Stimulated activated CD8-positive, alpha-beta memory T cell treated with anti-CD3 and anti-CD28 coated beads, Interleukin-12 subunit alpha, Interleukin-12 subunit beta, amount 100 ng/mL, for 1 hour (primary cell): Measurements from ENCODE around the gene P3H2.
"Not testable (repeated sequence)": the region's sequence is repeated elsewhere in the genome, so short reads cannot be mapped to it uniquely, and the experiment has no call there.

Source experiments
- DNase-seq: peaks from one replicate; pipeline ENCODE4 v3.0.0-alpha.2; 2020; ENCODE audit warnings: low read depth

P3H2 gene, protein sequence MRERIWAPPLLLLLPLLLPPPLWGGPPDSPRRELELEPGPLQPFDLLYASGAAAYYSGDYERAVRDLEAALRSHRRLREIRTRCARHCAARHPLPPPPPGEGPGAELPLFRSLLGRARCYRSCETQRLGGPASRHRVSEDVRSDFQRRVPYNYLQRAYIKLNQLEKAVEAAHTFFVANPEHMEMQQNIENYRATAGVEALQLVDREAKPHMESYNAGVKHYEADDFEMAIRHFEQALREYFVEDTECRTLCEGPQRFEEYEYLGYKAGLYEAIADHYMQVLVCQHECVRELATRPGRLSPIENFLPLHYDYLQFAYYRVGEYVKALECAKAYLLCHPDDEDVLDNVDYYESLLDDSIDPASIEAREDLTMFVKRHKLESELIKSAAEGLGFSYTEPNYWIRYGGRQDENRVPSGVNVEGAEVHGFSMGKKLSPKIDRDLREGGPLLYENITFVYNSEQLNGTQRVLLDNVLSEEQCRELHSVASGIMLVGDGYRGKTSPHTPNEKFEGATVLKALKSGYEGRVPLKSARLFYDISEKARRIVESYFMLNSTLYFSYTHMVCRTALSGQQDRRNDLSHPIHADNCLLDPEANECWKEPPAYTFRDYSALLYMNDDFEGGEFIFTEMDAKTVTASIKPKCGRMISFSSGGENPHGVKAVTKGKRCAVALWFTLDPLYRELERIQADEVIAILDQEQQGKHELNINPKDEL

GRCh38 chr3:190120269-190121060, at the start of gene P3H2:
P3H2 (minus strand) TSS chr3:190120897; CDS start chr3:190120731, 166 bp downstream.
- DNase-seq, result no peak

GRCh38 chr3:190169877-190170276, 49.2 kb upstream of the P3H2 start:
- DNase-seq, result no peak

DNA sequence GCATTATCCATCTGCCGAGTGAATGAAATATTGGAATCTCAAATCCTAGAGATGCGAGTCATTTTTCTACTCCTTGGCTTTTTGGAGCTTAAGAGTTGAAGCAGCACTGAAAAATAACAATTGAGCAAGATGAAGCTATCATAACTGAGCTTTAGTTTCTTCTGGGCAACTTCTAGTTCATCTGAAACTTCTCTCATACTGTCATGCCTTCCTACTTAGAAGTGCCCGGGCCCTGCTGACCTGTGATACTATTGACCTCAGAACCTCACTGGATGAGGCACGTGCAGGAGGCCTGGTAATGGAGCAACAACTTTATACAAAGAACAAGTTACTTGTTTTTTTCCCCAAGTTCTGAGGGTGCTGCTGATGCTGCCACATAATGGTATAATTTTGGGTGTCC, 48.5 kb upstream of the P3H2 start:
- DNase-seq, result no peak

DNA sequence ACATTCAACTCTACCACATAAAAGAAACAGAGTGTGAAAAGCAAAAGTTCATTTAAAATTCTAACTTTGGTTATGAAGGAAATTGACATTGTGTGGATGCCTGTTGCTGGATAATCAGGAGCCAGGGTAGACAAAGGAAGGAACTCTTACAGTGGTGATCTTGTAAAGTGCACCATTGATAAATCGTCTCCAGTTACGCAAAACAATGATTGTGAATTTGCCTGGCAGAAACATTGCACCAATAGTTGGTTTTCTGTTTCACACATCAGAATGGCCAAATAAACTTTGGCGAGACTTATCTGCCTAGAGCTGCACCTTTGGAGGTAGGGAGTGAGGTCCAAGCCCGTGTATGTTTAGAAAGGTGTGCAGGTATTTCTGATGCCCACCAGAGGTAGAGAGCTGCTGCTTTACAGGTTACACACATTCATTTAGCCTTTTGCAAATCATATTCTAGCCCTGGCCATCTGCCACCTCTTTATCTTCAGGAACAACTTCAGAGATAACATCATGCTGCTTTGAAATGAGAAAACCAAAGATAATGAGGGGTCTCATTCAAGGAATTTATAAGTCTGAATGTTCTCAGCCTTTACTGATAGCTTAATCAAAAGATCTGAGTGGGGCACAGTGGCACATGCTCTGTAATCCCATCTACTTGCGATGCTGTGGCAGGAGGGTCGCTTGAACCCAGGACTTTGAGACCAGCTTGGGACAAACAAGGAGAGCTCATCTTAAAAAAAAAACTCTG, 47.4 kb upstream of the P3H2 start:
- DNase-seq, result no peak

DNA sequence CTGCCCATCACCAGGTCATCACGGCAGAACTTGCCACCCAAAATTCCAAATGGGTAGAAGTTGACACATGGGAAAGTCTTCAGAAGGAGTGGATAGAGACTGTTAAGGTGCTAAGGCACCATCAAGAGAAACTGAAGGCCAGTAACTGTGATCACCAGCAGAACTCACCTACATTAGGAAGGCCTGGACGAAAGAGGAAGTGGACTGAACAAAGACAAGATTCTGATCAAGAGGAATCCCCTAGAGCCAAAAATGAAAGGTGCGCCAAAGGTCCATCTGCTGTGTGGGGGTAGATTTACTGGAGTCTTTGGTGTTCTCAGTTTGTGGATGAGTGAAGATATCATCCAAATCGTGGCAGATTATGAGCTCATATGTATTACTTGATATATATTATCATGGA, 46.3 kb upstream of the P3H2 start:
- DNase-seq, result no peak

DNA sequence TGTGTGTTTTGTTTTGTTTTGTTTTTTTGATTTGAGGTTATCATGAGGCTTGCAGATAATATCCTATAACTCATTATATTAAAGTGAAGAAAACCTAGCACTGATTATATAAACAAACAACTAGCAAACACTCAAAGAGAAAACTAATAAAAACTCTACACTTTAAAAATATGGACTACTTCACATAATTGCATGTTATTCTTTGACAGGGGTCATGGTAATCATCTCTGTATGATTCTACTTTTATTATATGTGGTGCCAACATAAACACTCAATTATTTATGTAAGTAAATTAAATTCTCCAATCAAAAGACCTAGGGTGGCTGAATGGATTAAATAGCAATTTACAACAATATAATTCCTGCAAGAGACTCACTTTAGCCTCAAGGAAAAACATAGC, 44.6 kb upstream of the P3H2 start:
- DNase-seq, result no peak

DNA sequence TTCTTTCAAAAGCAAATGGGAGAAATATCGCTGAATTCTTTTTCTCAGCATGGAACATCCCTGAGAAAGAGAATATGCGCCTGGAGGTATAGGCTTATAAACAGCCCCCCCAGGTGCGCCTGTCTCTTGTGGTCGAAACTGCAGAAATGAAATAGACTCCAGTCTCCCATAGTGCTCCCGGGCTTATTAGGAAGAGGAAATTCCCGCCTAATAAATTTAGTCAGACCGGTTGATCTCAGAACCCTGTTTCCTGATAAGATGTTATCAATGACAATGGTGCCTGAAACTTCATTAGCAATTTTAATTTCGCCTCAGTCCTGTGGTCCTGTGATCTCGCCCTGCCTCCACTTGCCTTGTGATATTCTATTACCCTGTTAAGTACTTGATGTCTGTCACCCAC, 41.3 kb upstream of the P3H2 start:
- DNase-seq, result not testable (repeated sequence)

DNA sequence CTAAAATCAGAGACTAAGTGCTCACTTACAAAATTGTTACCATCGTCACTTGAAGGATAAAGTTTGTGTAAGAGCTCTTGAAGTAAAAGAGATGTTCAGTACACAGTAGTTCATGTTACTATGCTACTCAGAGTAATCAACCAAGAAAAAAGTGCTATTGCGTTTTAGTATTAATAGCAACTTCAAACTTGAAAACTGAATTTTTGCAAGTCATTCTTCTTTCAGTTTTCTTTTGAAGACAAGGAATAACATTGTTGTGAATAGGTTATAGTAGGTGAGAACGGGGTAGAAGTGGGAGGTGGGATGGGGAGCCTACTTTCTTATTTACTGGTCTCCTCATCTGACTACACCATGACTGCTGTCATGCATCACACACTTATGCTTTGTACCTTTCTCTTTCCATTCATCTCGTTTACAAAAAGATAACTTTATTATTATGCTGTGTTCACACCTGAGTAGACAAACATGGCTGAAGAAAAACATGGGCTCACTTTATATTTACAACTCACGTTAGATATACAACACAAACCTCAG, 39.3 kb upstream of the P3H2 start:
- DNase-seq, result no peak

GRCh38 chr3:190158261-190158660, 37.6 kb upstream of the P3H2 start:
- DNase-seq, result no peak

DNA sequence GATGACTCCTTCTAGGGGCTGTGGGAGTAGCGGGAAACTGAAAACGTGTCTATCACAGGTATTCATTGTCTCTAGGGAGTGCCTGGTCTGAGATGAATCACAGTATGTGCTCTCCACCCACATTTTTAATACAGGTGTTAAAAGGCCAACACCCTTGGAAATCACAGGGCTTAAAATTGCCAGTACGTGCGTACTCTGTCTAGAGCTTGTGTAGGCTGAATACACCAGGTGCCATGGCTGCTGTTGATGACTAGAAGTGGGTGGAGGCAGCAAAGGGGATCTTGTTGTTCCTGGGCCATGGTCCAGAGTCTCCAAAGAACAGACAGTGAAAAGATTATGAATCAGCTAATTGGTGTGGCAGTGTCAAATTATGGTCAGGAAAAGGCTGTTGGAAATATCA, 35.1 kb upstream of the P3H2 start:
- DNase-seq, result no peak

- DNase-seq, result no peak
Observed at GRCh38 chr3:190150681-190151080, 30.0 kb upstream of the P3H2 start.

DNA sequence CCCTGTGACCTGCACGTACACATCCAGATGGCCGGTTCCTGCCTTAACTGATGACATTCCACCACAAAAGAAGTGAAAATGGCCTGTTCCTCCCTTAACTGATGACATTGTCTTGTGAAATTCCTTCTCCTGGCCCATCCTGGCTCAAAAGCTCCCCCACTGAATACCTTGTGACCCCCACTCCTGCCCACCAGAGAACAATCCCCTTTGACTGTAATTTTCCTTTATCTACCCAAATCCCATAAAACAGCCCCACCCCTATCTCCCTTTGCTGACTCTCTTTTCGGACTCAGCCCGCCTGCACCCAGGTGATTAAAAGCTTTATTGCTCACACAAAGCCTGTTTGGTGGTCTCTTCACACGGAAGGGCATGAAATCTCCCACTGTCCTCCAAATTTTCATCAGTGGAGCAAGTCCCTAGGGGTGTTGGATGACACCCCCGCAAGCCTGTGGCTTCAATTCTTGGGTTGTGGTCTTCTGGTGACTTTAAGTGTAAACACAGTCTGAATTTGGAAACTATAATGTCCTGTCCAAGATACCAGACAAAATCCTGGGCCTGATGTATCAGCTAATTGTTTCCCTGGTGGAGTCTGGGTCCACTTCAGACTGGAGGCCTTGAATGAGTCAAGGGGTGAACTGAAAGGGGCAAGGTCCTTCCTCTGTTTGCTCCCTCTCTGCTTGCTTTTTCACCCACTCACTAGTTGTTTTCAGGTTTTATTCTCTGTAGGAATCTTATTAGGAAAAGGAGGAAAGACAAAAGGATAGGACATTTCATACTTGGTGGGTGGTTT, 29.3 kb upstream of the P3H2 start:
- not testable (repeated sequence) for DNase-seq

GRCh38 chr3:190144793-190145192, 24.1 kb upstream of the P3H2 start:
- not testable (repeated sequence) for DNase-seq

GRCh38 chr3:190142041-190142440, 21.3 kb upstream of the P3H2 start:
- DNase-seq, result no peak

DNA sequence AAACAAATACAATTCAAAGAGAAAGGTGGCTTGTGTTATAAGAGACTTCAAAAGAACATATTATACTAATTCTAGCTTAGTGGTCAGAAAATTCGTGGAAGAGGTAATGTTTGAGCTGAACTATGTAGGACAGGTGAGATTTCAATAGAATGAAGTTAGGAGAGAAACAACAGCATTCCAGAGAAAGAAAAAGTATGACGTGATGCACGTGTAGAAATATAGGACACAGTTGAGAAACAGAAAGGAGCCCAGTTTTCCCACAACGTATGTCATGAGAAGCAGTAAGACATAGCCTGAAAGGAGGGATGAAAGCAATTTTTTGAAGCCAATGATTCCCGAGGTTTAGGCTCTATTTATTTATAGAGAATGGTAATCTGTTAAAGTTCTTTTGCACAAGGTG, 18.7 kb upstream of the P3H2 start:
- DNase-seq, result no peak

DNA sequence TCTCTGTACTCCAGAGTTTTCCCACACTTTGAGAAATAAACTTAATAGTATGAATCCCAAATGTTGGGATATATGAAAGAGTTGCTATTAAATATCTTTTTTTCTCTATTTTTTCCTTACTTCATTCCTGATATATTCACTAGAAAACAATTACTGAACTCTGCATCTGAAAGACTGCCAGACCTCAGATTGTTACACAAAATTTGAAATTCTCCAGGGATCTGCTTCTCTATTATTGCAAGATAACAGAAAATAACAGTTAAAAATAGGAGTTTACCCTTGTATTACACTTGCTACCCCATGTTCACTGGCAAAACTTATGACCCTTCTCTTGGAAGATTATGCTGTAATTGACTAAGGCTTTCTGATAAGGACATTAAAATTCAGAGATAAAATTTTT, 11.7 kb upstream of the P3H2 start:
- DNase-seq, result no peak

DNA sequence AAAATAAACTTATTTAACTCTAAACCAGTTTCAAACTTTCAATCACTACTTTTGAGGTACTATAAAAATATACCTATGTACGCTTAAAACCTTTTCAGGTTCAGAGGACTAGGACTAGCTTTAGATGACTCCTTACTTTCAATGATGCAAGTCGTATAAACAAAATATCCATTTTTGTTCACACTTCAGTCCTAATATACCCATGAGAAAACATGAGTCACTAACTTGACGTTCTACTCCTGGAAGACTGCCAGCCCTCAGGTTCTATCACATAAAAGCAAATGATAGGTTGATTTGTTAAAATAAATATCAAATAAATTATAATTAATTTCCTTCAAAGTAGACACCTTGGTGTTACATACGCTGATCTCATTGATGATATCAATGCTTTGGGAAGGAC, 10.6 kb upstream of the P3H2 start:
- DNase-seq, result no peak

DNA sequence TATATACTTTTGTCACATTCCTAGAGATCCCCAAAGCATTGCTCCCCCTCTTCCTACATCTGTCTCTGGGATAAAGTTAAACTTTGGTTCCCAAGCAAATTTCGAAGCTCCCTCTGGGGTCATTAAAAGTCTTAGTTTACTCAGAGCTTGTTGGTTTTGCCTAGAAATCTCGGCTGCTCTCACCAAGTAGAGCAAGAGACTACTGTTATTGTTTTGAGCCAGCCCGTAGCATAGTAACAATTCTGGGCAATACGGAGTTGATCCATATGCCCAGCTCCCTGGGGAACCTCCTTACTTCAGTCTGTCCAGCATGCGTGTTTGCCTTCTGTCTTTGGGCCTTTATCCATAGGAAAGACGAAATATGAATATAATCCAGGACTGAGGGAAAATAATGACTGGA, 10.0 kb upstream of the P3H2 start:
- DNase-seq, result no peak

DNA sequence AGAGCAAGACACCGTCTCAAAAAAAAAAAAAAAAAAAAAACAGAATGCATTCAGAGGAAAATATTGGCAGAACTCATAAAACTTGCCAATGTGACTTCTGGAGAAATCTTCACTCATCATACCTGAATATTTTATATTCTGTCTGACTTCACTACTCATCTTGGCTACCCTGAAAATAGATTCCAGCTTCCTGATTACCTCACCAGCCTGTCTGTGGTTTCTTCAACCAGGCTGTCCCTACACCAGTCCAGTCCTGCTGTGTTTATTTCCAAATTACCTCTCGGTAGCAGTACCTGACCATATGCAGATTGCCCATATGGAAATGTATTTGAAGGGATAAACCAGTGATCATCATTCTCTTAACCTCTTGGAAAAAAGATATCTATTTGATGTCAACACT, 9.3 kb upstream of the P3H2 start:
- no peak for DNase-seq

- DNase-seq, result no peak
Observed at GRCh38 chr3:190127797-190128196, 7.1 kb upstream of the P3H2 start.

DNA sequence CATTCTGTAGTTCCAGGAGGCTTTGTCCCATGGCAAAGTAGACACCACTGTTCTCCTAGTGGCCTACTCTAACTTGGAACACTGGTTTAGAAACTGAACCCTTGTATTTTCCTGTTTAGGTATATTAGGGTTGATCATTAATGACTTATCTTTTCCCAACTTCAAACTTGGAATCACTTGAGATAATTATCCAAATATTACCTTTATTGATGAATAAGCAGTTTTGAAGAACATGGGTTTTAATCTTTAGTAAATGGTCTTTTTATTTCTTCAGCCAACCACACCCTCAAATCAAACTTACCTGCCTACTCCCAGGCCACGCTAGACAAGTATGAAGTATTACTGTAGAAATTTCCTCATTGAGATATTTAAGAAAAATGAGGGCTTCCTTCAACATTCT, 6.5 kb upstream of the P3H2 start:
- DNase-seq, result no peak
